HG03097 (cell line): Measurements from ENCODE around the gene KIAA1958.

Experiments used
- ATAC-seq: cut with Tn5 transposase; IDR thresholded peaks from one replicate; pipeline ENCODE4 v1.9.1; 2021; ENCODE audit not compliant: unreplicated experiment, low FRiP score

The KIAA1958 gene

GRCh38 chr9:112527959-112528358 lies 41.3 kb downstream of the KIAA1958 start:
- ATAC-seq, result no peak

GRCh38 chr9:112529316-112529715 lies 42.7 kb downstream of the KIAA1958 start:
- ATAC-seq, result no peak

GRCh38 chr9:112530751-112531205 lies 44.2 kb downstream of the KIAA1958 start:
- ATAC-seq, result no peak

- no peak for ATAC-seq
Measured at GRCh38 chr9:112531666-112532282, 45.1 kb downstream of the KIAA1958 start.

- no peak for ATAC-seq
Measured at GRCh38 chr9:112532427-112532826, 45.8 kb downstream of the KIAA1958 start.

- no peak for ATAC-seq
Measured at GRCh38 chr9:112533660-112534059, 47.0 kb downstream of the KIAA1958 start.

- no peak for ATAC-seq
Measured at GRCh38 chr9:112535301-112535700, 48.7 kb downstream of the KIAA1958 start.

GRCh38 chr9:112535811-112536210 lies 49.2 kb downstream of the KIAA1958 start:
- ATAC-seq, result no peak

GRCh38 chr9:112537561-112537960 lies 50.9 kb downstream of the KIAA1958 start:
- ATAC-seq, result no peak

GRCh38 chr9:112540800-112541199 lies 54.2 kb downstream of the KIAA1958 start:
- ATAC-seq, result no peak

- ATAC-seq, result no peak
Measured at GRCh38 chr9:112541685-112542084, 55.1 kb downstream of the KIAA1958 start.

- ATAC-seq, result no peak
Measured at GRCh38 chr9:112542593-112543292, 56.1 kb downstream of the KIAA1958 start.

GRCh38 chr9:112544477-112544876 lies 57.9 kb downstream of the KIAA1958 start:
- no peak for ATAC-seq

- no peak for ATAC-seq
Measured at GRCh38 chr9:112545237-112545636, 58.6 kb downstream of the KIAA1958 start.

GRCh38 chr9:112546149-112547012 lies 59.8 kb downstream of the KIAA1958 start:
- ATAC-seq, result no peak

GRCh38 chr9:112548051-112548440 lies 61.4 kb downstream of the KIAA1958 start:
- ATAC-seq, result no peak

GRCh38 chr9:112548836-112549595 lies 62.4 kb downstream of the KIAA1958 start:
- no peak for ATAC-seq

- ATAC-seq, result no peak
Measured at GRCh38 chr9:112550531-112550930, 63.9 kb downstream of the KIAA1958 start.

GRCh38 chr9:112551641-112552040 lies 65.0 kb downstream of the KIAA1958 start:
- no peak for ATAC-seq

- ATAC-seq, result no peak
Measured at GRCh38 chr9:112552229-112553056, 65.8 kb downstream of the KIAA1958 start.
